ENCODE data around the gene ADRA2C.

DNA sequence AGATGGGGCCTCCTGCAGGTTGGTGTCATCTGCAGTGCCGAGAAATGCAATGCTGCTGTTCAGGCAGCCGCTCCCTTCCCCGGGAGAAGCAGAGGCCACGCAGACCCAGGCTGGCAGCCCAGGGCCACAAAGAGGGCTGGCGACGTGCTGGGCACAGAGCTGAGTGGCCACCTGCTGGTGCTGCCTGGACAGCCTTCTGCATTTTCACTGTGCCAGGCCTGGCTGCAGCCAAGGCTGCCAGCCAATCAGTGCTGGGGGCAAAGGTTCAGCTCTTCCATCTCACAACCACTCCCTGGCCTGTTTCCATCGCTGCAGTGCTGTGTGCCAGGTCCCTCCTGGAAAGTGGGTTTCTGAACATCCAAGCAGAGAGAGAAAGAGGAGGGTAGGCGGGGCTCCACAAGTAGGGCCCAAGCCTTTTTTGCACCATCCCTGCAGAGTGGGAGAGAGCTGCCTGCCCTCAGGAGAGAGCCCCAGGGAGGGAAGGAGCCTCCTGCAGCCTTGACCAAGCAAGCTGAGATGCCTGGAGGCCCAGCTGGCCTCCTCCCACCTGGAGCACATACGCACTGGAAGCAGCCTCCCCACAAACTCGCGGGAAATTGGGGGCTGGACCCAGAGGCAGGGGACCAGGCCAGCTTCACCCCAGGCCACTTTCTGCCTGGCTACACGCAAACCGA is 20.1 kb downstream of the ADRA2C start:
- TF ChIP-seq, protein P1, sequence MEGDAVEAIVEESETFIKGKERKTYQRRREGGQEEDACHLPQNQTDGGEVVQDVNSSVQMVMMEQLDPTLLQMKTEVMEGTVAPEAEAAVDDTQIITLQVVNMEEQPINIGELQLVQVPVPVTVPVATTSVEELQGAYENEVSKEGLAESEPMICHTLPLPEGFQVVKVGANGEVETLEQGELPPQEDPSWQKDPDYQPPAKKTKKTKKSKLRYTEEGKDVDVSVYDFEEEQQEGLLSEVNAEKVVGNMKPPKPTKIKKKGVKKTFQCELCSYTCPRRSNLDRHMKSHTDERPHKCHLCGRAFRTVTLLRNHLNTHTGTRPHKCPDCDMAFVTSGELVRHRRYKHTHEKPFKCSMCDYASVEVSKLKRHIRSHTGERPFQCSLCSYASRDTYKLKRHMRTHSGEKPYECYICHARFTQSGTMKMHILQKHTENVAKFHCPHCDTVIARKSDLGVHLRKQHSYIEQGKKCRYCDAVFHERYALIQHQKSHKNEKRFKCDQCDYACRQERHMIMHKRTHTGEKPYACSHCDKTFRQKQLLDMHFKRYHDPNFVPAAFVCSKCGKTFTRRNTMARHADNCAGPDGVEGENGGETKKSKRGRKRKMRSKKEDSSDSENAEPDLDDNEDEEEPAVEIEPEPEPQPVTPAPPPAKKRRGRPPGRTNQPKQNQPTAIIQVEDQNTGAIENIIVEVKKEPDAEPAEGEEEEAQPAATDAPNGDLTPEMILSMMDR (IDR thresholded peaks at IDR 0.05), result no peak
- no peak for TF ChIP-seq POLR2A (IDR thresholded peaks at IDR 0.05)
